Measurements from ENCODE around the gene THAP9.
"Not testable (repeated sequence)": the region's sequence is repeated elsewhere in the genome, so short reads cannot be mapped to it uniquely, and the experiment has no call there.

THAP9 gene

GRCh38 chr4:82898322-82899243 lies 2.0 kb upstream of the THAP9 start:
- no peak for DNase-seq

DNA sequence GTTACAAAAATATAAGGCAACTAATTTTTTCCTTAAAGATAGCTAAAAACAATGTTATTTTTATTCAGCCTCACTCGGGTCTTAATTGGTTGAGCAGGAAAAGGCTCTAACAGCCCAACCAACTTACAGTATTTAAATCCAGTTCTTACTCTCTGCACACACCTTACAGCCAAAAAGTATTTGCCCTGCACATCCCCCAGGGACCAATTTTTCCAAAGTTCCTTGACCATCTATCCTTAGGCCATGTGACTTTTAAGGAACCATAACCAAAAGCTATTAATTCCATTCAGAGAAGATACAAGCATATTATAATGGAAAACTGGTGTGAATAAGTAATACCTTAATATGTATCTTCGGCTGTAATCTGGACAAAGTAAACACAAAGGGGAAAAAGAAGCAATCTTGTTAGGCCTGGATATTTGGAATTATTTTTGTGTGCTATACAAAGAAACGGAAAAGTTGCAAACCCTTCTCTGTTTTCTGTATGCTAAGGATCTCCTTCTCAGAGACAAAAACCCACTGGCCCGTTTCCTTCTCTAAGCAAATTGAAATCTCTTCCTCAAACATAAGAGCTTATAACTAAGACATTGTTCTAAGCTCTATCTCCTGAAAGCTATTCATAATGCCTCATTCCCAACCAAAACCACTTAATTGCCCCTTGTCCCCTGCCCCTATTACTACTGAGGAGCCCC lies 1.0 kb upstream of the THAP9 start:
- DNase-seq: no peak

- DNase-seq: no peak
These were observed 497 bp upstream of the THAP9 start for GRCh38 chr4:82900066-82900410.

GRCh38 chr4:82901183-82901718 lies 716 bp downstream of the THAP9 start:
- DNase-seq: no peak

DNA sequence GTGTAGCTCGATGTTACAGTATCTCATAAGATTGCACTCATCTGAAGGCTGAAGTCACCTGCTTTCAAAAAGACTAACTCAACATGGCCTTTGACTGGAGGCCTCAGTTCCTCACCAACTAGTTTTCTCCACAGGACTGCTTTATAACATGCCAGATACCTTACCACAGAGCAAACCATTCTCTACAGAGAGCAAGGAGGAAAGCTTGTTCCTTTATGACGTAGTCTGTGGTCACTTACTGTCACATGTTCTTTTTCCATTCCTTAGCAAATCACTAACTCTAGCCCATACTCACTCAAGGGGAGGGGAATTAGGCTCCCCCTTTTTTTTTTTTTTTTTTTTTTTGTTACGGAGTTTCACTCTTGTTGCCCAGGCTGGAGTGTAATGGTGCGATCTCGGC lies 3.2 kb downstream of the THAP9 start:
- no peak for DNase-seq

GRCh38 chr4:82905205-82905604 lies 4.7 kb downstream of the THAP9 start:
- DNase-seq: no peak

- DNase-seq: no peak
These were observed 5.9 kb downstream of the THAP9 start for GRCh38 chr4:82906469-82906868.

- no peak for DNase-seq
These were observed 8.8 kb downstream of the THAP9 start for GRCh38 chr4:82909326-82909725.

DNA sequence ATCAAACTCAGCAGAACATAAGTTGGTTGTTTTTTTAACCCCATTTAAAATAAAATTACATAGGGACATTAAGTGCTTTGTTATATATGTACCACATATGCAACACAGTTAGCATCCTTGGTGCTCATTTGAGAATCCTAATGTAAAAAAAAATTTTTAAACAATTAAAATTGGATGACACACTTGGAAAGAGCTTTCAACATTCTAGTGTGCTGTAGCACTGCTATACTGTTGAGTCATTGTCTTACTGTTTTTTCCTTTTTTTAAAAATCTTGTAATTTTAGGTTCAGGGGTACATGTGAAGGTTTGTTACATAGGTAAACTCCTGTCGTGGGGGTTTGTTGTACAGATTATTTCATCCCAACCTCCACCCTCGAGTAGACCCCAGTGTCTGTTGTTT lies 12.8 kb downstream of the THAP9 start:
- no peak for DNase-seq

DNA sequence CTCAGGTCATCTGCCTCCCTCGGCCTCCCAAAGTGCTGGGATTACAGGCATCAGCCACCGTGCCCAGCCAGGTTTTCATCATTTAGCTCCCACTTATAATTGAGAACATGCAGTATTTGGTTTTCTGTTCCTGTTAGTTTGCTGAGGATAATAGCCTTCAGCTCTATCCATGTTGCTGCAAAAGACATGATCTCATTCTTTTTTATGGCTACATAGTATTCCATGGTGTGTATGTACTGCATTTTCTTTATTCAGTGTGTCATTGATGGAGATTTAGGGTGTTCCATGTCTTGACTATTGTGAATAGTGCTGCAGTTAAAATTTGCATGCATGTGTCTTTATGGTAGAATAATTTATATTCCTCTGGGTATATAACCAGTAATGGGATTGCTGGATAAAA lies 13.4 kb downstream of the THAP9 start:
- not testable (repeated sequence) for DNase-seq

DNA sequence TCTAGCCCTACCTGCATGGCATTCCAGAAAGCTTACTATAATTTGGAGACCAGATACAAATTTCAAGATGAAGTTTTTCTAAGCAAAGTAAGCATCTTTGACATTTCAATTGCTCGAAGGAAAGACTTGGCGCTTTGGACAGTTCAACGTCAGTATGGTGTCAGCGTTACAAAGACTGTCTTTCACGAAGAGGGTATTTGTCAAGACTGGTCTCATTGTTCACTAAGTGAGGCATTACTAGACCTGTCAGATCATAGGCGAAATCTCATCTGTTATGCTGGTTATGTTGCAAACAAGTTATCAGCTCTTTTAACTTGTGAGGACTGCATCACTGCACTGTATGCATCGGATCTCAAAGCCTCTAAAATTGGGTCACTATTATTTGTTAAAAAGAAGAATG lies 17.6 kb downstream of the THAP9 start:
- DNase-seq: no peak

DNA sequence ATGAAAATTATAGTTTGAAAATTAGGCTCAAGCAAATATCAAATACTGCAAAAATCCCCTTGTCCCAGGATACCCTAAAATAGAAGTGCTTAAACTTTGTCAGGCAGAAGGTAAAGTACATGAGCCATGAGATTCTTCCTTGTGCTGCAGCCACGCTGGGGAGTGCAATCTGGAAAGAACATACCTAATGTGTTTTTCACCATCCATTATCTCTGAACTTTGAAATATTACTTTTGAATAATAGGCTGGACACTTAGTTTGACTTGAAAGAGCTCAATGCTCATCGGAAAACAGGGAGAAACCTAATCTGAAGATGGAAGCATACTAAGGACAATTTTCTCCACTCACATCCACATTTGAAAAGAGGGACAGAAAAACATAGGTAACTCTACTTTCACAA lies 18.9 kb downstream of the THAP9 start:
- no peak for DNase-seq

DNA sequence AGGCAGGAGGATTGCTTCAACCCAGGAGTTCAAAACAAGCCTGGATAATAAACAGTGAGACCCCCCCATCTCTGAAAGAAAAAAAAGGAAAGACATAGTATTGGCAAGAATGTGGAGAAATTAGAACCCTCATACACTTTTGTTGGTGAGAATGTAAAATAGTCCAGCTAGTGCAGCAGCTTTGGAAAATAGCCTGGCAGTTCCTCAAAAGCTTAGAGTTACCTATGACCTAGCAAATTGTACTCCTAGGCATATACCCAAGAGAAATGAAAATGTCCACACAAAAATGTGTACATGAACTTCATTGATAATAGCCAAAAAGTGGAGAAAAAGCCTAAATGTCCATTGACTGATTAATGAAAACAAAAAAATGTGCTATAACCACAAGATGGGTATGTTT lies 21.3 kb downstream of the THAP9 start:
- no peak for DNase-seq

DNA sequence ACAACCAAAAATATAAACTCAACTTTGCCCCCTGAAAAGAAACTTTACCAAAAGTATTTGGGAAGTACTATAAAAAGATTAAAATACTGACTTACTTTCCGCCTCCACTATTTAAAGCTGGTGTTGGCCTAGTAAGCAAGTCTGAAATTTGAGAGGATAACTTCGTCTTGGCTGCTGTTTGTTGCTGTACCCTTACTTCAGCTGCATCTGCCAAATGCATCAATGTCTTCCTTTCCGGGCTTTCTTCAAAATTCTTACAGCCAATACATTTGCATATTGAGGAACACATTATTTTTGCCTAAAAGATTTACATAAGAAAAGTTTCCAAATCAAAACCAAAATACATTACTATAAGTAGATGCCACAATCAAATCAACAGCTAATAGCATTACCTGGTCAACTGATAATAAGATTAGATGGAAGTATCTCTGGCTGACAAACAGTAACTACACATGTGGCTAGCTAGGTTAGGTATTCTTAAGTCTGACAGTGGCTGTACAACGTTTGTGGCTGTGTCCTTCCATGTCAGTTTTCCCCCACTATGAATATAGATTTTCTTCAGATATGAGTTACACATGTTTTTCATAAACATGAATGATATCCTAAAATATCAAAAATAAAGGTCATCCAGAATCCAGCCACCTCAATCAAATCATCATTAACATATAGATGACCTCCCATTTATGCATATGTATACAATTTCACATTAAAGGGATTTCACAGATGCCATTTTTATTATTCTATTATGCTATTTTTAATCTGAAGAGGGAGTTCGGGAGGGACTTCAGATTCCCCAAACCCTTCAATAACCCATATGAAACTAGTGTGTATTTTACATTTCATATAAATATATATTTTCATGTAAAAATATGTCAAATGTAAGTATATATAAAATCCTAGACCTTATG lies 30.6 kb downstream of the THAP9 start:
- no peak for DNase-seq

DNA sequence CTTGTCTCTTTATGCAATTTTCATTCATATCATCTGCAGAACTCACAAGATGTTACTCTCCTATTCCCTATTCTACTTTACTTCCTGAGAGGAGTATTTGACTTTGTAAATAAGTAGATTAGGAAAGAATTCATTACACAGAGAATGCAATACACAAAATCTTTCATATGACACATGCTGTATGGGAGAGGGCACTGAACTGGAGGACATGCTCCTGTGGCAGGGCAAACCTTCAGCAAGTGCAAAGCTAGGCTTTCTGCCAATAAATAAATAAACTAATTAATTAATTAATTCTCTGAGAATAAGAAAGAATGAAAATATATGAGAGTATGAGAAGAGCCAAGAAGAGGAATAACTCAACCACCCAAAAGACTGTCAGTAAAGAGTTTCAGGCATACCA lies 33.9 kb downstream of the THAP9 start:
- no peak for DNase-seq

DNA sequence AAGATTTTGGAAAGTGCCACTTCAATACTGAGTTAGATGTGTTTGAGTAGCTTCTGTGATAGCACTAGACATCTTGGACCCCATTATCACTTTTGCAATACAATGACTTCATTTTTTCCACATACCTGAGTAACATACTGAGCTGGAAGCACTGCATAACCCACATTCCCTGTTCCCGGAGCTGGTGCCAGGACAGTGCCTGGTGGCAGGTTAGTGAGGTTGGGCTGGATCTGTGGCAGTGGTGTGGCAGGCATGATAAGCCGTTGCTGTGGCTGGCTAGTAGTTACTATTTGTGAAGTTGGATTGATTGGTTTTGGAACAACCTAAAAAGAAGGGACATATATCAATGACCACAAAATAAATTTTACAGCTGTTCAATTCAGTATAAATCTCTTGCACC lies 38.9 kb downstream of the THAP9 start:
- no peak for DNase-seq

DNA sequence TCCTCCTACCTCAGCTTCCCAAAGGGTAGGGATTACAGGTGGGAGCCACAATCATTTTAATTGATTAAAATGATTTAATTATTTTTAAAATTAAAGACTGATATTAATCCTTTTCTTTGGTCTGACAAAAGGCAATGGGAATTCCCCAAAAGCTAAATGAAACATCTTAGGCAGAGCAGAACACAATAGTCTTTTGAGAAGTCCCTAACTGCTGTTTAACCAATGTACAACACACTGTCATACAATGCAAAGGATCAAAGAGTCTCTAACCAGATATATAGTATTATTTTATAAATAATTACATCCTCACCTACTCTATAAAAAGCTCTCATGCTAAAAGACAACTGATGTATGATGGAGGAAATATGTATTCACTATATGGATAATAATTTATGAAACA lies 47.0 kb downstream of the THAP9 start:
- DNase-seq: no peak

GRCh38 chr4:82948647-82949204 lies 48.2 kb downstream of the THAP9 start:
- no peak for DNase-seq

- no peak for DNase-seq
These were observed 50.7 kb downstream of the THAP9 start for GRCh38 chr4:82951196-82951595.

GRCh38 chr4:82954212-82954611 lies 53.7 kb downstream of the THAP9 start:
- no peak for DNase-seq

DNA sequence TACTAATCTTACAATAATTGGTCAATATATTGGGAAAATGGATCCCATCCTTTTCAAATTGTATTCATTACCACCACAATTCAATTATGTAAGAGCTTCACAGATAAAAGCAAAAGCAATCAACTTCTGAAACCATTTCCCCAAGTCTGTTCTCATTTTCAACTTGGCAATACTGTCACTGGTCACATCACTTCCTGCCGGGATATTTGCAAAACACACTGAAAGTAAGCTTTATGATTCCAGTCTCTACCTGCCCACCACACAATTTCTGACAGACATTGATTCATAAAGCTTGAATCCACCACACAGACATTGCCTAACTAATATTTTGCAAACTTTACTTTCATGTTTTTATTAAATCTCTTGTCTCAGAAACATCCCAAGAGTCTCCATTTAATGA lies 56.5 kb downstream of the THAP9 start:
- DNase-seq: no peak

DNA sequence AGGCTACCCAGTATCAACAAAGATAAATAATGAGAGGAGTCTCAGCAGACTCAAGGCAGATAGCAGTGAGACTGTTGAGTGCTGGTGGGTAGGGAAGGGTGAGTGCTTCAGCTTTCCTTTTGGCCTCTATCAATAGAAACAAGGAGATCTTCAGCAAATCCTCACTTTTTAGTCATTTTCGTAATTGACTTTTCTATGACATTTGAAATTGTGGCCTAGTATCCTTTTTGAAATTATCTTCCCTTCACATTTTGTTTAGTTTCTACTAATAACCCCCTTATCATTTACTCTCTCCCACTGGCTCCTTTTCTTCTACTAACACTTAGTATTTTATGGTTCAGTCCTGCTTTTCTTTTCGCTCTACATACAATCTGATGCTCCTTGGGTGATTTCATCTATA lies 65.2 kb downstream of the THAP9 start:
- DNase-seq: no peak

GRCh38 chr4:82968972-82969371 lies 68.4 kb downstream of the THAP9 start:
- no peak for DNase-seq

All from right forelimb (tissue), 1 donor.